Erythroblast (primary cell): Measurements from ENCODE around the gene CARD8.

Experiments used
- GATA1 ChIP-seq: IDR thresholded peaks from 2 replicates; pipeline ENCODE4 v1.6.1; 2011; ENCODE audit warnings: low read depth, mild to moderate bottlenecking, control low read depth, low read length, moderate library complexity
- POLR2A ChIP-seq: IDR thresholded peaks from 2 replicates; pipeline ENCODE4 v1.6.1; 2011; ENCODE audit warnings: mild to moderate bottlenecking, low read length

GRCh38 chr19:48174445-48175030 lies 81.2 kb downstream of the CARD8 start:
- TF ChIP-seq POLR2A (no peak), GATA1 (no peak)
